22Rv1 (cell line): ENCODE results near the gene SPG21.

ENCODE experiments used
- CTCF ChIP-seq: fragments of 450-650 bp; IDR thresholded peaks from 2 replicates; pipeline ENCODE4 v1.5.1; 2017; ENCODE audit warnings: mild to moderate bottlenecking
- ZFX ChIP-seq: fragments of 450-650 bp; IDR thresholded peaks from 2 replicates; pipeline ENCODE4 v1.6.1; 2017; ENCODE audit warnings: antibody characterized with exemption, borderline replicate concordance

GRCh38 chr15:65020419-65020818 lies 30.7 kb upstream of the SPG21 start:
- TF ChIP-seq CTCF, result no peak
- no peak for TF ChIP-seq ZFX
